Activated naive CD8-positive, alpha-beta T cell (primary cell): Measurements from ENCODE around the gene TOP3A.

ENCODE experiments used
- H3K27ac Mint-ChIP-seq: one replicate; pipeline ENCODE4 v1.8.0; 2021; ENCODE audit warnings: mixed read lengths
- H3K27me3 Mint-ChIP-seq: one replicate; pipeline ENCODE4 v1.8.0; 2021; ENCODE audit warnings: mixed read lengths
- H3K36me3 Mint-ChIP-seq: one replicate; pipeline ENCODE4 v1.8.0; 2021; ENCODE audit warnings: mixed read lengths
- H3K4me1 Mint-ChIP-seq: one replicate; pipeline ENCODE4 v1.8.0; 2021; ENCODE audit warnings: low read depth, mixed read lengths
- H3K4me3 Mint-ChIP-seq: one replicate; pipeline ENCODE4 v1.8.0; 2021; ENCODE audit warnings: mild to moderate bottlenecking, mixed read lengths
- H3K9me3 Mint-ChIP-seq: one replicate; pipeline ENCODE4 v1.8.0; 2021; ENCODE audit warnings: low read depth, mixed read lengths

Gene TOP3A

GRCh38 chr17:18270046-18270931, 44.5 kb downstream of the TOP3A start:
- no peaks in the 10 kb centered on the region for H3K36me3 Mint-ChIP-seq
- no peaks in the 10 kb centered on the region for H3K27me3 Mint-ChIP-seq
- H3K4me3 Mint-ChIP-seq: no peak overlapping the region
- H3K9me3 Mint-ChIP-seq: no peaks in the 10 kb centered on the region
- no peaks in the 10 kb centered on the region for H3K4me1 Mint-ChIP-seq
- H3K27ac Mint-ChIP-seq: no peak overlapping the region

GRCh38 chr17:18267927-18268711, 46.7 kb downstream of the TOP3A start:
- H3K4me3 Mint-ChIP-seq: no peak overlapping the region
- no peak overlapping the region for H3K27ac Mint-ChIP-seq
- H3K9me3 Mint-ChIP-seq: no peaks in the 10 kb centered on the region
- peaks cover 2% of the 10 kb centered on the region for H3K4me1 Mint-ChIP-seq
- H3K36me3 Mint-ChIP-seq: no peaks in the 10 kb centered on the region
- H3K27me3 Mint-ChIP-seq: no peaks in the 10 kb centered on the region

GRCh38 chr17:18267366-18267765, 47.4 kb downstream of the TOP3A start:
- Mint-ChIP-seq H3K36me3 (no peaks in the 10 kb centered on the region), H3K4me1 (peaks cover 5% of the 10 kb centered on the region), H3K9me3 (no peaks in the 10 kb centered on the region), H3K27ac (no peak overlapping the region), H3K4me3 (no peak overlapping the region), H3K27me3 (no peaks in the 10 kb centered on the region)

GRCh38 chr17:18263885-18264682, 50.7 kb downstream of the TOP3A start:
- H3K27ac Mint-ChIP-seq: no peak overlapping the region
- no peaks in the 10 kb centered on the region for H3K9me3 Mint-ChIP-seq
- H3K27me3 Mint-ChIP-seq: no peaks in the 10 kb centered on the region
- H3K4me3 Mint-ChIP-seq: no peak overlapping the region
- peaks cover 20% of the 10 kb centered on the region for H3K4me1 Mint-ChIP-seq
- H3K36me3 Mint-ChIP-seq: no peaks in the 10 kb centered on the region

- H3K4me3 Mint-ChIP-seq: no peak overlapping the region
- no peaks in the 10 kb centered on the region for H3K9me3 Mint-ChIP-seq
- H3K4me1 Mint-ChIP-seq: peaks cover 23% of the 10 kb centered on the region
- no peak overlapping the region for H3K27ac Mint-ChIP-seq
- no peaks in the 10 kb centered on the region for H3K36me3 Mint-ChIP-seq
- no peaks in the 10 kb centered on the region for H3K27me3 Mint-ChIP-seq
Observed at GRCh38 chr17:18262641-18263040, 52.2 kb downstream of the TOP3A start.

GRCh38 chr17:18262111-18262510, 52.7 kb downstream of the TOP3A start:
- peaks cover 27% of the 10 kb centered on the region for H3K4me1 Mint-ChIP-seq
- no peaks in the 10 kb centered on the region for H3K36me3 Mint-ChIP-seq
- H3K4me3 Mint-ChIP-seq: peak overlapping the region; percentile 79
- H3K27ac Mint-ChIP-seq: no peak overlapping the region
- no peaks in the 10 kb centered on the region for H3K27me3 Mint-ChIP-seq
- no peaks in the 10 kb centered on the region for H3K9me3 Mint-ChIP-seq

GRCh38 chr17:18261659-18262058, 53.1 kb downstream of the TOP3A start:
- Mint-ChIP-seq H3K27ac (peak overlapping the region; percentile 61), H3K27me3 (no peaks in the 10 kb centered on the region), H3K4me3 (peak overlapping the region; percentile 79), H3K4me1 (peaks cover 31% of the 10 kb centered on the region), H3K36me3 (no peaks in the 10 kb centered on the region), H3K9me3 (no peaks in the 10 kb centered on the region)

GRCh38 chr17:18261146-18261515, 53.7 kb downstream of the TOP3A start:
- peak overlapping the region; percentile 79 for H3K4me3 Mint-ChIP-seq
- H3K27ac Mint-ChIP-seq: peak overlapping the region; percentile 61
- no peaks in the 10 kb centered on the region for H3K9me3 Mint-ChIP-seq
- H3K27me3 Mint-ChIP-seq: no peaks in the 10 kb centered on the region
- peaks cover 35% of the 10 kb centered on the region for H3K4me1 Mint-ChIP-seq
- no peaks in the 10 kb centered on the region for H3K36me3 Mint-ChIP-seq

GRCh38 chr17:18260332-18261145, 54.3 kb downstream of the TOP3A start, which contains the start of gene MIEF2:
Gene MIEF2, plus strand, starts transcription at chr17:18260662. Its CDS starts 2,059 bp downstream, at chr17:18262721.
- Mint-ChIP-seq H3K36me3 (no peaks in the 10 kb centered on the region), H3K9me3 (no peaks in the 10 kb centered on the region), H3K4me1 (peaks cover 41% of the 10 kb centered on the region), H3K27ac (peak within 1 kb of the TSS; percentile 73), H3K4me3 (peak within 1 kb of the TSS; percentile 79), H3K27me3 (no peaks in the 10 kb centered on the region)

GRCh38 chr17:18259621-18260331, 55.0 kb downstream of the TOP3A start:
- Mint-ChIP-seq H3K4me3 (peak overlapping the region; percentile 79), H3K4me1 (peaks cover 41% of the 10 kb centered on the region), H3K36me3 (no peaks in the 10 kb centered on the region), H3K27me3 (no peaks in the 10 kb centered on the region), H3K9me3 (no peaks in the 10 kb centered on the region), H3K27ac (peak overlapping the region; percentile 73)

GRCh38 chr17:18258356-18259038, 56.3 kb downstream of the TOP3A start, which contains the start of gene FLII:
Gene FLII, minus strand, starts transcription at chr17:18258738. Its CDS starts 48 bp downstream, at chr17:18258690.
- Mint-ChIP-seq H3K4me1 (peaks cover 41% of the 10 kb centered on the region), H3K27ac (peak within 1 kb of the TSS; percentile 93), H3K9me3 (no peaks in the 10 kb centered on the region), H3K4me3 (peak within 1 kb of the TSS; percentile 98), H3K36me3 (no peaks in the 10 kb centered on the region), H3K27me3 (no peaks in the 10 kb centered on the region)

GRCh38 chr17:18257982-18258355, 56.8 kb downstream of the TOP3A start:
- Mint-ChIP-seq H3K27ac (peak overlapping the region; percentile 93), H3K4me3 (peak overlapping the region; percentile 98), H3K9me3 (no peaks in the 10 kb centered on the region), H3K27me3 (no peaks in the 10 kb centered on the region), H3K36me3 (no peaks in the 10 kb centered on the region), H3K4me1 (peaks cover 38% of the 10 kb centered on the region)
